Peyer's patch (tissue), 4 donors: ENCODE results near the gene PLA2G2F. TPM values are rescaled to one million over a fixed set of nuclear protein-coding genes. Genes with fewer than 3 reads are reported as not detected.
A peak's percentile ranks its signal among the peaks of the same experiment; 100 is the strongest.

ENCODE experiments used
- DNase-seq, 3 donors: peaks; one replicate each; pipeline ENCODE4 v3.0.0-alpha.2; 2017 to 2019
- H3K27ac ChIP-seq, 4 donors: fragments of 200-600 bp; sonication (generic); one replicate each; pipeline ENCODE4 v1.5.1; 2016 to 2019
- H3K27me3 ChIP-seq, 2 donors: fragments of 200-600 bp; sonication (generic); one replicate each; pipeline ENCODE4 v1.5.1; 2019
- H3K36me3 ChIP-seq, 3 donors: fragments of 200-600 bp; sonication (generic); one replicate each; pipeline ENCODE4 v1.5.1; 2016 to 2019
- H3K4me1 ChIP-seq, 4 donors: fragments of 200-600 bp; sonication (generic); one replicate each; pipeline ENCODE4 v1.5.1; 2016 to 2019
- H3K4me3 ChIP-seq, 4 donors: fragments of 200-600 bp; sonication (generic); 1 replicate in 3 of 4; 2 replicates in 1 of 4; pipeline ENCODE4 v1.5.1; 2016 to 2019; ENCODE audit warnings: mild to moderate bottlenecking in 1 of 4
- H3K9me3 ChIP-seq, 4 donors: fragments of 200-600 bp; sonication (generic); one replicate each; pipeline ENCODE4 v1.5.1; 2016 to 2019; ENCODE audit warnings: mild to moderate bottlenecking in 1 of 4
- POLR2A ChIP-seq, 2 donors: fragments of 450-650 bp; IDR thresholded peaks; one replicate each; pipeline ENCODE4 v1.5.1; 2017; ENCODE audit warnings: antibody characterized with exemption in 2 of 2, mild to moderate bottlenecking in 2 of 2, moderate library complexity in 2 of 2
- total RNA-seq, 4 donors: library from RNA; depleted of rRNA; stranded (reverse); fragments of >200 nt; gene quantifications; one replicate each; pipeline ENCODE4 v1.1.0, GENCODE V29; 2016
- TF ChIP-seq, protein P1 (sequence below), 6 experiments: fragments of 450-650 bp in 4 of 6; fragments of 200-600 bp in 2 of 6; sonication (generic) in 1 of 6; IDR thresholded peaks; one replicate each; pipeline ENCODE4 v1.5.1; 2017 to 2019; ENCODE audit warnings: antibody characterized with exemption in 6 of 6, mild to moderate bottlenecking in 3 of 6, moderate library complexity in 1 of 6

Gene PLA2G2F
- total RNA-seq, 4 donors from 2014 or later = 0.27 to 0.35 TPM; not detected in 2

DNA sequence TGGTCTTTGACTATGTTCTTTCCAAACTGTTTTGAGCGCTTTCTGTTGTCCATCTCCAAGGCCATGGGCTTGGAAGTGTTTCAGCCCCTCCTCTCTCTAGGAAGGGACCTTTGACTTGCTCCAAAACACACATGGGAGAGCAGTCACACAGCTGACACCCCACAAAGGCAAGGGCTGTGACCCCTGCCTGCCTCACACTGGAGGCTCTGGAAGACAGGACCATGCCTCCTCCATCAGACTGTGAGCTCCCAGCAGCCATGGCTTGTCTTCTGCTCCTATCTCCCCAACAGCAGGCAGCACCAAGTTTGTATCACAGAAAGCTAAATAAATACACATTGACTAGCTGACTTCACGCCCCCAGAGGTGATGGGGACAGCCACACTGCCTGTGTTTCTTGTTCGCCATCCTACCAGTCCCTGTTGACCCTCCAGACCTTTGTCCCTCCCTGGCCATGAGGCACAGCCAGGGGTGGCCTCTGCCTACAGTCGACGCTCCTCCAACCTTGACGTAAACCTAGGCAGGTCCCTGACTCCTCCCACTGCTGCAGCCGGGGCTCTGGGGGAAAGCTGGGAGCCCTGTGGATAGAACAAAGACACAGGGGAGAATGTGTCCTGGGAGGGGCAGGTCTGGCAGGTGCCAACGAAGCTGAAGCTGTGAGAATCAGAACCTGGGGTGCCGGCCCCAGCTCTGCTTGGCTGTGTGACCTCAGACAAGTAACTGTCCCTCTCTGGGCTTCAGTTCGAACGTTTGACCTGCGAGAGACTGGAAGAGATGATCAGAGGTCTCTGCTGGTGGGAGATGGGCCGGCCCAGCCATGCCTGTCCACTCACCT is 4.8 kb downstream of the PLA2G2F start:
- Histone ChIP-seq H3K36me3 (no peaks in the 10 kb centered on the region), H3K4me1 (no peaks in the 10 kb centered on the region), H3K27me3 (no peaks in the 10 kb centered on the region), H3K9me3 (no peaks in the 10 kb centered on the region), H3K27ac (no peak overlapping the region), H3K4me3 (no peak overlapping the region)
- no peak for DNase-seq
- TF ChIP-seq, protein P1, sequence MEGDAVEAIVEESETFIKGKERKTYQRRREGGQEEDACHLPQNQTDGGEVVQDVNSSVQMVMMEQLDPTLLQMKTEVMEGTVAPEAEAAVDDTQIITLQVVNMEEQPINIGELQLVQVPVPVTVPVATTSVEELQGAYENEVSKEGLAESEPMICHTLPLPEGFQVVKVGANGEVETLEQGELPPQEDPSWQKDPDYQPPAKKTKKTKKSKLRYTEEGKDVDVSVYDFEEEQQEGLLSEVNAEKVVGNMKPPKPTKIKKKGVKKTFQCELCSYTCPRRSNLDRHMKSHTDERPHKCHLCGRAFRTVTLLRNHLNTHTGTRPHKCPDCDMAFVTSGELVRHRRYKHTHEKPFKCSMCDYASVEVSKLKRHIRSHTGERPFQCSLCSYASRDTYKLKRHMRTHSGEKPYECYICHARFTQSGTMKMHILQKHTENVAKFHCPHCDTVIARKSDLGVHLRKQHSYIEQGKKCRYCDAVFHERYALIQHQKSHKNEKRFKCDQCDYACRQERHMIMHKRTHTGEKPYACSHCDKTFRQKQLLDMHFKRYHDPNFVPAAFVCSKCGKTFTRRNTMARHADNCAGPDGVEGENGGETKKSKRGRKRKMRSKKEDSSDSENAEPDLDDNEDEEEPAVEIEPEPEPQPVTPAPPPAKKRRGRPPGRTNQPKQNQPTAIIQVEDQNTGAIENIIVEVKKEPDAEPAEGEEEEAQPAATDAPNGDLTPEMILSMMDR (IDR thresholded peaks at IDR 0.05) = no peak
- TF ChIP-seq POLR2A (IDR thresholded peaks at IDR 0.05) = no peak

DNA sequence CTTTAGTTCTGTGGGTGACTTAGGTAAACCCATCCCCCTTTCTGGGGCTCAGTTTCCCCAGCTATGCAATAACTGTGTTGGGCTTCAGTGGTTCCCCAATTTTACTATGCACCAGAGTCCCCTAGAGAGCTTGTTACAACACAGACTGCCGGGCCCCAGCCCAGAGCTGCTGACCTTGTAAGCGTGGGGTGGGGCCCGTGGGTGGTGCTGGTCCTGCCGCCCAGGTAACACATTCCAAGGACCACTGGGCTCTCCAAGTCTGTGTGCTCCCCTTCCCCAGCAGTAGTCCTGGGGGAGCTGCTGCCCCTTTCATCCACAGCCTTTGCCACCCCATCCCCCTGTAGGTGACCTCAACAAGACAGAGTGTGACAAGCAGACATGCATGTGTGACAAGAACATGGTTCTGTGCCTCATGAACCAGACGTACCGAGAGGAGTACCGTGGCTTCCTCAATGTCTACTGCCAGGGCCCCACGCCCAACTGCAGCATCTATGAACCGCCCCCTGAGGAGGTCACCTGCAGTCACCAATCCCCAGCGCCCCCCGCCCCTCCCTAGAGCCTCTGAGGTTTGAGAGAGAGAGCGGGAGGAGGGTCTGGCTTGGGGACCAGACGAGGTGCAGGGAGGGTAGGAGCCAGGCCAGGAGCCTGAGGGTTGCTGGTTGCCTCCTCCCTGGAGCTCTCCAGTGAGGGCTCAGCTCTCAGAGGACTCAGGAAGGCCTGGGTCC is 8.9 kb downstream of the PLA2G2F start:
- peaks cover 0 to 6% (median 3%) of the 10 kb centered on the region in 4 donors for H3K4me1 ChIP-seq
- no peaks in the 10 kb centered on the region for H3K9me3 ChIP-seq
- no peak overlapping the region for H3K4me3 ChIP-seq
- DNase-seq = peak in 1 of 3 donors; percentile 27
- no peaks in the 10 kb centered on the region for H3K27me3 ChIP-seq
- no peaks in the 10 kb centered on the region for H3K36me3 ChIP-seq
- no peak overlapping the region for H3K27ac ChIP-seq
- TF ChIP-seq, protein P1 (IDR thresholded peaks at IDR 0.05) = no peak
- no peak for TF ChIP-seq POLR2A (IDR thresholded peaks at IDR 0.05)

- peaks cover 0 to 6% (median 3%) of the 10 kb centered on the region in 4 donors for H3K4me1 ChIP-seq
- no peak for TF ChIP-seq POLR2A (IDR thresholded peaks at IDR 0.05)
- TF ChIP-seq, protein P1 (IDR thresholded peaks at IDR 0.05) = no peak
- no peaks in the 10 kb centered on the region for H3K9me3 ChIP-seq
- H3K4me3 ChIP-seq = no peak overlapping the region
- H3K36me3 ChIP-seq = no peaks in the 10 kb centered on the region
- no peak for DNase-seq
- H3K27ac ChIP-seq = no peak overlapping the region
- H3K27me3 ChIP-seq = no peaks in the 10 kb centered on the region
Observed at GRCh38 chr1:20148571-20149500, 9.7 kb downstream of the PLA2G2F start.

DNA sequence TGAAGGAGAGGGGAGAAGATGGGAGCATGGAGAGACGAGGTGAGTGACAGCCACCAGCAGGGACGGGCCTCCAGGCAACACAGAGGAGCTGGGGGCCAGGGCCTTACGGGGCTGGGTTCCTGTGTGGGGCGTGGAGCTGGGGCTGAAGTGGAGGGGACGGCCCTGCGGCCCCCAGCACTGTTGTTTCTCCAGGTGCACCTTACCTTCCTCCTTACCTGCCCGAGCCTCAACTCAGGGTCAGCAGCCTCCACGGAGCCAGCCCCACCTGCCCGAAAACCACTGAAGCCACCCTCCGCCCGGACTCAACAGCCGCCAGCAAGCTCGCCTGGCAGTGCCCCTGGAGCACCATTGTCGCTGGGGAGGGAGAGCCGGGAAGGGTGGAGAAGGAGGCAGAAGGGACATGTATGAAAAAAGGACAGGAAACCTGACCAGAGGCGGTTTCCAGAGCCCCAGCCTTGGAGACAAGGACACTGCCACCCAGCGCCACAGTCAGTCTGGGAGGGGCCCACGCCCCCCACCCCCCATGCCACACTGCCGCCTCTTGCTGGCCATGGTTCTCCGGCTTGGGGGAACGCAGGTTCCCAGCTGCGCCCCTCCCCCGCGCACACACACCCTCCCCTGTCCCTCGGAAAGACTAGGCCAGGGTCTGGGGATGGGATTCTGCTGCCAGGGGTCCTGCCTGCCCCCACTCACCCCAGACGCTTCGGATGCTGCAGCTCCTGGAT is 10.6 kb downstream of the PLA2G2F start:
- H3K27me3 ChIP-seq = no peaks in the 10 kb centered on the region
- H3K4me1 ChIP-seq = peaks cover 0 to 10% (median 3%) of the 10 kb centered on the region in 4 donors
- TF ChIP-seq POLR2A (IDR thresholded peaks at IDR 0.05) = no peak
- TF ChIP-seq, protein P1 (IDR thresholded peaks at IDR 0.05) = no peak
- DNase-seq = no peak
- H3K4me3 ChIP-seq = no peak overlapping the region
- H3K27ac ChIP-seq = no peak overlapping the region
- no peaks in the 10 kb centered on the region for H3K9me3 ChIP-seq
- no peaks in the 10 kb centered on the region for H3K36me3 ChIP-seq

DNA sequence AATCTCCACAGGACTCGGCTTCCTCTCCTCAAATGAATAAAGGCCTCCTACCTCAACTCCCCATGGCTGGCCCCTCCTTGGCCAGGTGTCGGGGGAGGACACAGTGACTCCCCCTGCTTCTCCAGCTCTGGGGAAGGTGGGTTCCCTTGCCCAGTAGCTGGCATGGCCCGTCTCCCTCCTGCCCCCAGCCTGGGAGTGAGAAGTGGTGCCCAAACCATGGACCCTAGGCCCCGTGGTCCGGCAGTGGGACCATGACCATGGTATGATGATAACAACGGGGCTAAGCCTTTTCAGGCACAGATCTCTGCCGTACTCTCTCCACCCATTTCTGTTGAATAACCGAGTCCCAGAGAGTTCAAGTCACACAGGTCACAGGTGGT is 11.2 kb downstream of the PLA2G2F start:
- Histone ChIP-seq H3K4me3 (no peak overlapping the region), H3K36me3 (no peaks in the 10 kb centered on the region), H3K27ac (no peak overlapping the region), H3K9me3 (no peaks in the 10 kb centered on the region), H3K4me1 (peaks cover 0 to 10% (median 3%) of the 10 kb centered on the region in 4 donors), H3K27me3 (no peaks in the 10 kb centered on the region)
- DNase-seq = no peak
- TF ChIP-seq POLR2A (IDR thresholded peaks at IDR 0.05) = no peak
- TF ChIP-seq, protein P1 (IDR thresholded peaks at IDR 0.05) = no peak
